GM12878 (cell line): ENCODE results near the gene HOXB3. TPM values are rescaled to one million over a fixed set of nuclear protein-coding genes. Genes with fewer than 3 reads are reported as not detected.

Source experiments
- BCLAF1 ChIP-seq: fragments of 450-650 bp; IDR thresholded peaks from 2 replicates; pipeline ENCODE4 v1.6.1; 2017; ENCODE audit warnings: antibody characterized with exemption, mild to moderate bottlenecking, moderate library complexity
- CEBPZ ChIP-seq: fragments of 150-350 bp; IDR thresholded peaks from 2 replicates; pipeline ENCODE4 v1.6.1; 2016; ENCODE audit warnings: low read depth, low read length
- EGR1 ChIP-seq, 2 experiments: IDR thresholded peaks; 1 replicate in 1 of 2; 2 replicates in 1 of 2; pipeline ENCODE4 v1.6.1; 2011 to 2012; ENCODE audit warnings: low read depth in 2 of 2, low read length in 2 of 2, borderline replicate concordance in 1 of 2, mild to moderate bottlenecking in 1 of 2, moderate library complexity in 1 of 2
- IRF4 ChIP-seq: IDR thresholded peaks from 2 replicates; pipeline ENCODE4 v1.6.1; 2011; ENCODE audit warnings: low read depth, low read length
- IRF5 ChIP-seq: fragments of 450-650 bp; IDR thresholded peaks from 2 replicates; pipeline ENCODE4 v1.6.1; 2017; ENCODE audit warnings: borderline replicate concordance
- JUND ChIP-seq: IDR thresholded peaks from 2 replicates; pipeline ENCODE4 v1.6.1; 2012; ENCODE audit warnings: low read depth, mild to moderate bottlenecking, low read length, improper control_type of control experiment, moderate library complexity
- KLF5 ChIP-seq: fragments of 450-650 bp; IDR thresholded peaks from 2 replicates; pipeline ENCODE4 v1.6.1; 2014; ENCODE audit warnings: mild to moderate bottlenecking; ENCODE audit not compliant: partially characterized antibody
- MTA3 ChIP-seq: IDR thresholded peaks from 2 replicates; pipeline ENCODE4 v1.6.1; 2012; ENCODE audit warnings: low read length, inconsistent platforms, borderline replicate concordance
- PRDM15 ChIP-seq: fragments of 450-650 bp; formaldehyde crosslinking; IDR thresholded peaks from 2 replicates; pipeline ENCODE4 v1.4.0; 2020; ENCODE audit warnings: mild to moderate bottlenecking, moderate library complexity
- RBBP5 ChIP-seq: fragments of 200-600 bp; sonication (generic); conservative IDR thresholded peaks from 2 replicates; pipeline ENCODE4 v1.6.1; 2016
- SKIL ChIP-seq: fragments of 450-650 bp; IDR thresholded peaks from 2 replicates; pipeline ENCODE4 v1.6.1; 2017; ENCODE audit warnings: mild to moderate bottlenecking, low read depth, inconsistent platforms; ENCODE audit not compliant: poor library complexity, severe bottlenecking
- SMAD1 ChIP-seq: fragments of 450-650 bp; IDR thresholded peaks from 2 replicates; pipeline ENCODE4 v1.6.1; 2018; ENCODE audit warnings: mild to moderate bottlenecking, low read depth; ENCODE audit not compliant: partially characterized antibody
- SREBF2 ChIP-seq: IDR thresholded peaks from 2 replicates; pipeline ENCODE4 v1.6.1; 2012; ENCODE audit warnings: mild to moderate bottlenecking, low read length
- YBX1 ChIP-seq: fragments of 450-650 bp; IDR thresholded peaks from 2 replicates; pipeline ENCODE4 v1.6.1; 2016; ENCODE audit warnings: antibody characterized with exemption
- ZBED1 ChIP-seq: IDR thresholded peaks from 2 replicates; pipeline ENCODE4 v1.6.1; 2016; ENCODE audit warnings: borderline replicate concordance
- polyA plus RNA-seq, 11 experiments: library from polyadenylated mRNA; depleted of rRNA in 4 of 11; unstranded in 6 of 11; stranded (reverse) in 5 of 11; fragments of >200 nt; fragmentation: Nextera tagmentation in 4 of 11; fragmentation: Illumina TruSeq in 1 of 11; extraction: Ambion mirVana in 4 of 11; extraction: Trizol in 1 of 11; gene quantifications; 1 replicate in 1 of 11; 2 replicates in 10 of 11; pipeline versions ENCODE4 v1.2.1 to v1.2.3, GENCODE V29; 2011 to 2016; ENCODE audit warnings: inconsistent platforms in 2 of 11, missing spikeins in 2 of 11, low read depth in 1 of 11
- total RNA-seq, 4 experiments: library from RNA; depleted of rRNA in 3 of 4; stranded (reverse); fragments of >200 nt in 3 of 4; fragmentation: Illumina TruSeq in 1 of 4; extraction: Trizol in 1 of 4; gene quantifications; 2 replicates each; pipeline versions ENCODE4 v1.2.1 to v1.2.3, GENCODE V29; 2013 to 2021

HOXB3 gene
- total and polyA plus RNA-seq, 10 of the 15 experiments (the other 5 are each of a cell fraction or from before 2014, with no cell fraction given) = 0.19 to 7.7 (median 2.9) TPM

GRCh38 chr17:48561884-48562810, 27.9 kb downstream of the HOXB3 start (continued):
- TF ChIP-seq PRDM15 = no peak
- no peak for TF ChIP-seq YBX1
- no peak for TF ChIP-seq IRF5
- TF ChIP-seq IRF4 = no peak
- no peak for TF ChIP-seq BCLAF1
- no peak for TF ChIP-seq CEBPZ
- no peak for TF ChIP-seq SMAD1
- no peak for TF ChIP-seq KLF5
- TF ChIP-seq JUND = no peak
- no peak for TF ChIP-seq SREBF2
- no peak for TF ChIP-seq EGR1 (IDR thresholded peaks at IDR 0.05; ENCODE audit: borderline replicate concordance in 1 of 2, low read depth in 2 of 2, low read length in 2 of 2)
- no peak for TF ChIP-seq RBBP5
- TF ChIP-seq ZBED1 = no peak
- TF ChIP-seq SKIL = peak; percentile 13
- no peak for TF ChIP-seq MTA3
